NOMO-1 (cell line): Measurements from ENCODE around the gene SLCO2A1.

Experiments used
- DNase-seq, 2 experiments: peaks; one replicate each; lab custom pipeline; 2025; ENCODE audit not compliant: unreplicated experiment in 2 of 2; lab: John Stamatoyannopoulos, UW

The SLCO2A1 gene

DNA sequence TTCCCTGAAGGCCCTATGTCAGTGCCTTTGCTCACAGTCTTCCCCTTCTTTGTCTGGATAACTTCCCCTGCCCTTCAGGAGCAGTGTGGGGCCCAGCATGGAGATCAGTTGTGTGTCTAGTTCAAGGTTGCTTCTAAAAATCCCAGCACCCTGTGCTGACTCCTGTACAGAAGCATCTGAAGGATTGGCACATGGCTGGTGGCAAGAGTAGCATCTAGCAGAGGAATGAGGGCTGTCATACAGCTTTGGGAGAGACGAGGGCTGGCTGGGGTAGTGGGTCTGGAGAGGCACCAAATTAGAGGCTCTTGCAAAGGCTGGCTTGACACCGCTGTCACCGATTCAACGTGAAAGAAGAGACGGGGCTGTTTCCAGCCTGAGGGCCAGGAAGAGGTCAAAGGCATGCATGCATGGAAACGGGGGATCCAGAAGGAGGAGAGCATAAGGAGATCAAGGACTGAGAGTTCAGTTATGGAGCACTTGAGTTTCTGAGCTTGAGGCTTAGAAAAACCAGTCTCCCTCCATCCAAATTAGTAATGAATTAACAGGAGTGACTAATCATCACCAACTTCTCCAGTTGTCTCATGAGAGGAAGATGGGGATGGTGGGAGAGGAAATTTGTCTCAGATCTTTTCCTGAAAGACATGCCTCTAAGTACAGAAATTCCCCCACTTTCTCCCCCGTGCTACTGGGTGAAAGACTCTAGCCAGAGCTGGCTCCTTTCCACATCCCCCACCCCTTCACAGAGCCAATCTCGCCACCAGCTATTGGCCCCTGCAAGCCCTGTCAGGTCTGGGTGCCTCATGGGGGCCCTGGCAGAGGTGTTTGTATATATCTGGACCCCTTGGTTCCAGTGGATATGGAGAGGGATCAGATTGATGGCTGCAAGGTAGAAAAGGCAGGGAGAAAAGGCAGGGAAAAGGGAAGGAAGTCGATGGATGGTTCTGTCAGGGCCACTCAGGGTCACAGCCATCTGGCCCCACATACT lies 45.9 kb downstream of the SLCO2A1 start:
- DNase-seq, result no peak

GRCh38 chr3:133983126-133983525 lies 46.6 kb downstream of the SLCO2A1 start:
- no peak for DNase-seq

DNA sequence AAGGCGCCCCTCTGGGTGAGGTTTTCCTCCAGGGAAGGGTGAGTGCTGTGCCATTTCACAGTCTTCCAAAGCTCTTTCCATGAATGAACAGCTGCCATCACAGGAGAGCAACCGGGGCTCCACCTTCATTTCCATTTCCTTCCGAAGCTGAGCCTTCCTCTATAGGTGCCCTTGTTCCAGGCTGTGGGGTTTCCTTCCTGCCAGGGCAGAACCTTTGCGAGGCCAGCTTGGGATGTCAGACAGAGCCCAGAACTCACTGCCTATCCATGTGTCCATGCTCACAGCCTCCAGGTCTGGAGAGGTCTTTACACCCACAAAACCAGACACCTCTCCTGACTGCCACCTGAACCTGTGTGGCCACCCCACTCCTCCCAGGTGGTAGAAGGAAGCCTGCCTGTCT lies 49.2 kb downstream of the SLCO2A1 start:
- DNase-seq, result no peak

DNA sequence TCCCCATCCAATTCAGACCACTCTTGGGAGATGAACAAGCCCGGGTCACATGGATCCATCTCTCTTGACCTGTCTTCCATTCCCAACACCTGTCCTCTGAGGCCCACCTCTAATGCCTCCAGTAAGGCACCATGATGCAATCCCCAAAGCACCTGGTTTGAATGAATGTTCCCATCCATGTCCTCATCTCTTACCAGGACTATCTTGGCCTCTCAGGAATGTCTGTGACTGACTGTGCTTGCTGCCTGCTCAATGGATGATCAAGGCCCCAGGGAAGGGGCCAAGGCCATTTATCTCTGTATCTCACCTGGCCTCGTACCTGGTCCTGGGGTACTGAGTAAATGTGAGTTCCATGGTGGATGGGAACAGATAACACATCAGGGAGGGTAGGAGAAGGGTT lies 49.7 kb downstream of the SLCO2A1 start:
- no peak for DNase-seq

DNA sequence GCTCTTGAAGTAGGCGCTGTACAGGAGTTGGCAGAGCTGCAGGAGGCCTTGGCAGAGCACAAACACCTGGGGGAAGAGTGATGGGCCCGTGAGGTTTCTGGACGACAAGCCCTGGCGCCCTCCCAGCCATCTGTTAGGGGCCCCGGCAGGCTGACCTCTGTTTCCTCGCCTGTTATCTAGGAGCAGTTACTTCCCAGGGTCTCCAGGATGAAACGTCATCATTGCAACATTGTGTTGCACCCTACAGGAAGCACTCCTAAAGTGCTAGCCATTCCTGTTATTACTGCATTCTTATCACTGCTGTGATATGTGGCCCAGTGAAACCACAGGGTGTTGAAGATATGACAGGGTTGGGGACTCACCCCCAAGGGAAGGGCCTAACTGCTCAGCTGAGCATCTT lies 50.2 kb downstream of the SLCO2A1 start:
- DNase-seq, result no peak

DNA sequence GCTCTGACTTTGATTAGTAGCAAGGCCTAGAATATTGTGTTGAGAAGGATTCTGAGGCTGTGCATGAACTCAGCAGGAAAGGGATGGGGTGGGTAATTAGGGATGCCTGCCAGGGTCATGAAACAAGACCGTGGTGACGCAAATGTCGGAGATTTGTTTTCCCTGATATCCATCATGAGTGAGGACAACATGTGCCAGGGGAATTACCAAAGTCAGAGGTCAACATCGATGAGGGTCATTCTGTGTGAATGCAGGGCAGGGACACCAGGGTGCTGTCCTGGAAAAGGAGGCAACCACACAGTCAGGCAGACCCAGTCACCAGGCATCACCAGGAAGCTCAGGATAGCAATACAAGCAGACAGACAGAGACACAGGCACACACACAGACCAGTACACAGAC lies 52.2 kb downstream of the SLCO2A1 start:
- DNase-seq, result no peak

- DNase-seq, result no peak
Measured at GRCh38 chr3:133973249-133973980, 56.3 kb downstream of the SLCO2A1 start.

DNA sequence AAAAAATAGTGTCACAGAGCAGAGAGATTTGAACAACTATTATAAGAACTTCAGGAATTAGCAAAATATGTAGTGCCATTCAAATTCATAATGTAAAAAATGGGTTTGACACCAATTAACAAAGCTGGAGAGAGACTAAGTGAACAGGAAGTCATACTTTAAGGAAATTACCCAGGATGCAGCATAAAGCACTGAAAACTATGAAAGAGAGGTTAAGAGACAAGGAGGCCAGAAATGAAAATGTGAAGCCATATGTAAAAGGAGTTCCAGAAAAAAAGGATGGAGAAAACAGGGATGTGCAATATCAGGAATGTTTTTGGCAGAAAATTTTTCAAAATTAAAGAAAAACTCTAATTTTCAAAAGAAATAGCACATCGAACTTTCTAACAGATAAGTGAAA lies 57.6 kb downstream of the SLCO2A1 start:
- no peak for DNase-seq

GRCh38 chr3:133970916-133971315 lies 58.8 kb downstream of the SLCO2A1 start:
- no peak for DNase-seq

- DNase-seq, result no peak
Measured at GRCh38 chr3:133970339-133970738, 59.4 kb downstream of the SLCO2A1 start.

GRCh38 chr3:133967992-133968892 lies 61.5 kb downstream of the SLCO2A1 start:
- no peak for DNase-seq

- DNase-seq, result no peak
Measured at GRCh38 chr3:133966954-133967353, 62.8 kb downstream of the SLCO2A1 start.

DNA sequence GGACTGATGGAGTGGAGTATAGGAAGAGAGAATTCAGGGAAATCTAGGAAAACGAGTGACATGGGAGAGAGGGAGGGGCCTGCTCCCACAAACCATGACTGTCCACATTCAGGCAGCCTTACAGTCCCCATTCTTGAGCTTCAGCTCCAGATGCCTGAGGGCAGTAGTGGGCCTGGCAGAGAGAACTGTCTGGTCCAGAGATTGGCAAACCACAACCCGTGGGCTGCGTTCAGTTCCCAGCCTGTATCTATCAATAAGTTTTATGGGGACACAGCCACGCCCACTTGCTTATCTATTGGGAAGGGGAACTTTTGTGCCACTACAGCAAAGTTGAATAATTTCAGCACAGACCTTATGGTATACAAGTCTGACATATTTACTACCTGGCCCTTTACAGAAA lies 63.8 kb downstream of the SLCO2A1 start:
- DNase-seq, result no peak

DNA sequence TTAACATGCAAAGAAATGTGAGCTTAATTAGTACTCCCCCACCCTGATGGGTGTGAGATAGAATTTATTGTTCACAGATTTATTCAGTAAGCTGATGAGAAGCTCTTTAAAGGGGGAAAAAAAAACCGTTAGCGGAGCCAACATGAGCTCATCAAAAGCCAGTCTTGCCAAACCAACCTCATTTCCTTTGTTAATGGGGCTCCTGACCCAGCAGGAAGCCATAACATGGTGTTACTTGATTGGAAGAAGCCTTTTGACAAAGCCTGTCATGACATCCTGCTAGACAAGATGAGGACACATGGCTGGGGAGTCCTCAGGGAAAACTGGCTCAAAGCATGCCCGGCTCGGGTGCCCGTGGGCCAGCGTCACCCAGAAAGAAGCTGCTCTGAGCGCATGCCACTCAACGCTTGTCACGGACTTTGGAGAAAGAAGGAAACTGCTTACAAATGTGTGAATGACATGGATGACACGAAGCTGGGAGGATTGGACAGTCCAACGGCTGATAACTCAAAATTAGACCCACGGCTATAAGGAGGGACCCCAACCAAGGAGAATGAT lies 64.6 kb downstream of the SLCO2A1 start:
- DNase-seq, result no peak

DNA sequence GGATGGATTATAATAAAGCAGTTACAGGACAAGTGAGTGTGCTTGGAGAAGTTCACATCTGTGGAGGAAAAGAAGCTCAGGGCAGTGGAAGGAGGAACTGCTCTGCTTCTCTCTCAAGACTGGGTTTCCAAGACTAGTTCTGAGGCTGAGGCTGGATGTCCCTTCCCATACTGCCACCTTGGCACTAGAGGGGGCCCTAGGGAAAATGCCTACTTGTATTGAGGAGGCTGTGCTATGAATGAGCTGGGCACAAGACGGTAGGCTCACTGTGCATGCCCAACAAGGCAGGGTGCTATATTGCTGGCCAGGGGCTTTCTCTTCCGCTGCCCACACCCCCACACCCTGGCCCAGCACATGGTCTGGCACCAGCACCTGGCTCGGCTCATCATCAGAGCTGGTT lies 65.2 kb downstream of the SLCO2A1 start:
- DNase-seq, result no peak

DNA sequence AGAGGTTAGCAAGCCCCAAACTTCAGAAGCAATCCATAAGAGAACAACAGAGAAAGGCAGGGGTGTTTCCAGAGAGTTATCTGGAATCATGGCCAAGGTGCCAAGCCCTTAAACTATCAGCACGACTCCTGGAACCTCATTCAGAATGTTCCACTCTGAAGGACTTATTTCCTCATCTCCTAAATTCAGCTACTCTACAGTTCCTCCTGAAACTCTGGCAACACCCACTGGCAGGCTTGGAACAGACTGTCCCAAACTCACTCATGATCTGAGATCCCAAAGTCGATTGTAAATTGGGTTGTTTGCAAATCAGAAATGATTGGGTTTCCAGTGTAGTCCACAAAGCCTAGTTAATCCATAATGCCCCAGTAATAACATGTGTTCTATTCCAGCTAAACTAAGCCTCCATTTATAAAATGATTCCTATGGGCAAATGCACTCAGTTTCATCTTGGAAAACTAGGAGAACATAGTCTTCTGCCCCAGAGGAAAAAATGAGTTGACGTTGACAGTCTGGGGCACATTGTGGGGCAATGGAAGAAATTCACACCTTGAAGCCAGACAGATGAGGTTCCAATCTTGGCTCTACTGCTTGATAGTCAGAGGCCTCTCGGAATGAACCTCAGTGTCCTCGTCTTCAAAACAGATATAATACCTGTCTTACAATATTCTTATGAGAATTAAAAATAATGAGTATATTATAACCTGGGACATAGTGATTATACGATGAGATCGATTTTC lies 65.9 kb downstream of the SLCO2A1 start:
- DNase-seq, result no peak

DNA sequence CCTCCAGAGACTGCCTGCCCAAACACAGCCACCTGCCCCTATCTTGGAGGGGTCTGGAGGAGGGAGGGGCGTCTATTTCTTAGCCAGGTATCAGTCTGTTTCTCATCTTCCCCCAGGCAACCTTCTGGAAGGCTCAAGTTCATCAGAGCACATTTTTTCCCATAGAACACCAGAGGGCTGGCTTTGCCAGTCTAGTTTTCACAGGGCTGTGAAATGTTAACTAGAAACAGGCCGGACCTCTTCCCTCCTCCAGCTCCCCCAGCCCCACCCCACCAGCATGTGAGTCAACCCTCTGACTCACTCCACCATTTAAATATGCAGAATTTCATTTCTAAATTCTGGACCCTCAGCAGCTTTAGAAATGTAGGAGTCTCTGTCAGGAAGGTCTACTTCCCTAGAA lies 66.9 kb downstream of the SLCO2A1 start:
- DNase-seq, result no peak

DNA sequence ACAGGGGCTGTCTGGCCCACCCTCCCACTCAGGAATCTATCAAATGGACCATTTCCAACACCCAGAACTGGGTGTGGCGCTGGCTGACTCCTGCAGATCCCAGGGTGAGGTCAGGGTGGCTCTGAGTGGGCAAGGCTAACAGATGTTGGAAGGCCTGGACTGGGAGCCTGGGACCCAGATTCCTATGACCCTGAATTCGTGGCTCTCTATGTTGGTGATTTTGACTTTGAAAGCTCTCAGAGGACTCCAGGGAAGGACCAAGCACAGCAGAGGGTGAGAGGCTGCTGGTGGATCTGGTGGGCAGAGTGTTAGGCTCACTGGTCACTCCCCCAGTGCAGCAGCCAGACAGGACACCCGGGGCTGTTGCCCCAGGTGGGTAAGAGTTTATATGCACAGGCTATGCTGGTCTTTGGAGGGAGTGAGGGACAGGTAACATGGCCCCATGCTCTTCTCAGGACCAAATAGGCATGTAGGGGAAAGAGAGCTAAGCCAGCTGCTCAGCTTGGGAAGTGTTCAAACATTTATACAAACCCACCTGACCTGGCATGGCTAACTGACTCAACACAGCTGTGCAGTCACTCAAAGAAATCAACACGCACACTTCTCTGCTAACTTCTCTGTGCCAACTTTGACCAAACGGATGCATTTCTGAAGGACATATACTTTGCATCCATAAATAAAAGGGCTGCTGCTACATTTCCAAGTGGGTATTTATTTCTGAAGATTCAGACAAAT lies 71.5 kb downstream of the SLCO2A1 start:
- DNase-seq, result no peak

DNA sequence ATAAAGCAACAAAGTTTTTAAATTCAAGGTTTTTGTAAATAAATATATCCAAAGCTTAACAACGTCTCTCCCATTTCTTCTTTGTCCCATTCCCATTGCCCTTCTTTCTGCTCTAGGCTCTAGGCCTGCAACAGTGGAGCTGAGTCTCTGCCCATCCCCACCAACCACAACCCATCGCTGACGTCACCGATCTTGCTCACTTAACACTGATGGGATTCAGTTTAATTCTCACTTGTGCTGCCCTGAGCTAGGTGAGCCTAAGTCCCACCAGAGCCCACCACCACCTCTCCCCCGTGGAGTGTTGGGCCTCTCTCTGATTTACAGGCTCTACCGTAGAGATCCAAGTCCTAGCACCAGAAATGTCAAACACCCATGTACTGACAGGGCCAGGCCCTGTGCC lies 72.7 kb downstream of the SLCO2A1 start:
- no peak for DNase-seq
